Measurements from ENCODE around the gene MXRA7.
A peak's percentile ranks its signal among the peaks of the same experiment; 100 is the strongest.
"Not testable (repeated sequence)": the region's sequence is repeated elsewhere in the genome, so short reads cannot be mapped to it uniquely, and the experiment has no call there.

Gene MXRA7

DNA sequence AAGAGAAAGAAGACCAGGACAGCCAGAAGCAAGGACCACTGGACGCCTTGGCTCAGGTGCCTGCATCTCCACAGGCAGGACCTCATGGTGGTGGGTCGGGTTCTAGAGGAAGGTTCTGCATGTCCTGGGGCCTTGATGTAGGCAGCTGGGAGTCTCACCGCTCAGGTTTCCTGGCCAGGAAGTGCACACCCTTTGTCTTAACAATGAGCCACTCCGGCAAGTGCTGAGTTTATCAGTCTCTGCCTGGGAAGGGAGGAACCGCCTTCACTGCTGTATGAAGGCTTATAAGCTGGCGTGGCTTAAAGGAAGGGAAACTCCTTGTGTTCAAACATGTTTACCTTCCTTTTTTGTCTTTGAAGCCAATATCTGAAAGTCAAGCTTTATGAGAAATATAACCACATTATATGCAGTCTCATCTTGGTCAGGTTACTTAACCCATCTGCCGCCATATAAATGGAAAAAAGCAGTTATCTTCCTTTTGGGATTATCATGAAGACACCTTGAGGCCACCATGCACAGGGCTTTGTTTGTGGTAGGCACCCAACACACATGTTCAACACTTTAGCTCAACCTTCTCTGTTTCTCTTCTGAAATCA lies 67.1 kb downstream of the MXRA7 start, which contains the start of gene ST6GALNAC1:
TSS of gene ST6GALNAC1 (minus strand) at position 205 of the 596 bp plus-strand sequence. CDS start at position 86, 119 bp downstream.
- DNase-seq (ENCODE audit: low read depth in 2 of 2): no peak

DNA sequence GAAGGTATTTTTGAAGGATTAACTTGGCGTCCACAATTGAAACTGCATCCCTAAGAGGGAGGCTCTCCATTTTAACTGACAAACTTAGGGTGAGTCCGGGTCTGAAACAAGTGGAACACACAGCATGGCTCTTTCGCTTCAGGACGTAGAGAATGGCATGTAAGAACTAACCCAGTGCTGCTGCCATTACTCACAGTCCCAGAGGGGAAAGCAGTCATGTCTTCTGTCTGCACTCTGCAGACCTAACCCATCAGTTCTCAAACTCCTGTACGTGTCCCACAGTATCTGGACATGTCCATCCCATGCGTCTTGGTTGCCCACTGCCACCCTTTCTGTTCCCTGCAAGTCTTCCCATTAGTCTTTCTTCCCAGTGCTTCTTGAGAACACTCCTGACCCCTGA lies 67.8 kb downstream of the MXRA7 start:
- DNase-seq (ENCODE audit: low read depth in 2 of 2): no peak

DNA sequence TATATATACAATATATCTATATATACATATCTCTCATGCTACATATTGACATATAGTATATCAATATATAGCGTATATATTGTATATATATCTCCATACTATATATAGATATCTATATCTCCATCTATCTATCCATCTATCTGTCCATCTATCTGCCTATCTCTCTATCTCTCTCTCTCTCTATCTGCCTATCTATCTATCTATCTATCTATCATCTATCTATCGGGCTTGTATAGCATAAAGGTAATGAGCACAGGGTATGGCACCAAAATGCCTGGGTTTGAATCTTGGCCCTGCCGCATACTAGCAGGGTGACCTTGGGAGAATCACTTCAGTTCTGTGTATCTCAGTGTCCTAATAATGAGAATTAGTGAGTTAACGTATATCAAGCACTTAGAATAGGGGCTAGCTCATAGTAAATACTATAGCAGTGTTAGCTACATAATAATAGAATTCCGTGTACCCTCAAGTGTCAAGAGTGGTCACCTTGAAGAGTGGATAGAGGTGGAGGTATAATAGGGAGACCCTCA lies 68.7 kb downstream of the MXRA7 start:
- DNase-seq (ENCODE audit: low read depth in 2 of 2): no peak

GRCh38 chr17:76641501-76641900 lies 69.3 kb downstream of the MXRA7 start:
- DNase-seq (ENCODE audit: low read depth in 2 of 2): no peak

- no peak for DNase-seq (ENCODE audit: low read depth in 2 of 2)
Observed at GRCh38 chr17:76640550-76641380, 70.0 kb downstream of the MXRA7 start.

- no peak for DNase-seq (ENCODE audit: low read depth in 2 of 2)
Observed at GRCh38 chr17:76638263-76638662, 72.5 kb downstream of the MXRA7 start.

DNA sequence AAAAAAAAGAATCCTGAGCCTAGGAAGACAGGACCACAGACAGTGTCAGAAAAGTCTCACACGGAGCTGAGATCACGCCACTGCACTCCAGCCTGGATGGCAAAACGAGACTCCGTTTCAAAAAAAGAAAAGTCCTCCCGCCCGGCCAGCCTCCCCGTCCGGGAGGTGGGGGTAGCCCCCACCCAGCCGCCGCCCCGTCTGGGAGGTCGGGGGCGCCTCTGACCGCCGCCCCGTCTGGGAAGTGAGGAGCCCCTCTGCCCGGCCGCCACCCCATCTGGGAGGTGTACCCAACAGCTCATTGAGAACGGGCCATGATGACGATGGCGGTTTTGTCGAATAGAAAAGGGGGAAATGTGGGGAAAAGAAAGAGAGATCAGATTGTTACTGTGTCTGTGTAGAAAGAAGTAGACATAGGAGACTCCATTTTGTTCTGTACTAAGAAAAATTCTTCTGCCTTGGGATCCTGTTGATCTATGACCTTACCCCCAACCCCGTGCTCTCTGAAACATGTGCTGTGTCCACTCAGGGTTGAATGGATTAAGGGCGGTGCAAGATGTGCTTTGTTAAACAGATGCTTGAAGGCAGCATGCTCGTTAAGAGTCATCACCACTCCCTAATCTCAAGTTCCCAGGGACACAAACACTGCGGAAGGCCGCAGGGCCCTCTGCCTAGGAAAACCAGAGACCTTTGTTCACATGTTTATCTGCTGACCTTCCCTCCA lies 74.1 kb downstream of the MXRA7 start:
- not testable (repeated sequence) for DNase-seq (ENCODE audit: low read depth in 2 of 2)

- DNase-seq (ENCODE audit: low read depth in 2 of 2): no peak
Observed at GRCh38 chr17:76635659-76636360, 75.0 kb downstream of the MXRA7 start.

GRCh38 chr17:76635039-76635438 lies 75.7 kb downstream of the MXRA7 start:
- DNase-seq (ENCODE audit: low read depth in 2 of 2): no peak

DNA sequence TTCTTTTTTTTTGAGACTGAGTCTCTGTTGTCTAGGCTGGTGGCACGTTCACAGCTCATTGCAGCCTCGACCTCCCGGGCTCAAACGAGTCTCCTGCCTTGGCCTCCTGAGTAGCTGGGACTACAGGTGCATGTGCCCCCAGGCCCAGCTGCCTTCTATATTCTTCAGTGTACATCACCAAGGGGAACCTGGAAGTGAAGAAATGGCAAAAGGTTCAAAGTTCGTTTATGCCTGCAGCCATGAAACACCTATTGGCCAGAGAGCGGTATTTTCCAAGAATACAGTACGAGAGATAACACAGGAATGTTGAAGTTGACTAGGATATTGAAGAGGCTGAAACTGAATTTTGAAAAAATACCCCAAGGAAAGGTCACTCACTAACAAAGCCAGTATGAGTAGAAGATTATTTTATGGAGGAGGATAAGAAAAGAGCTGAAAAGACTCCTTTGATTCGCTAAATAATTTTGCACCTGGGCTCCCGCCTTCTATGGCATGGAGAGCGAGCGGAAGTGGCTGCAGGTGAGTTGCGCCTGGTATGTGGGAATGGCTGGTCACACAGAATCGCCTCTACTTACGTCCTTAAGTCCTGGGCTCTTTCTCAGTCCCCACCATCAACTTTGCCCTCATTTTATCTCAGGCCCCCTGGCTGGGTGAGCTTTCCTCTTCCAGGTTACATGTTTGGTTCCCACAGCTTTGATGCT lies 77.0 kb downstream of the MXRA7 start:
- DNase-seq (ENCODE audit: low read depth in 2 of 2): no peak

- peak in 1 of 2 donors; percentile 6 for DNase-seq (ENCODE audit: low read depth in 2 of 2)
Observed at GRCh38 chr17:76631821-76632565, 78.8 kb downstream of the MXRA7 start.

GRCh38 chr17:76630151-76630550 lies 80.6 kb downstream of the MXRA7 start:
- no peak for DNase-seq (ENCODE audit: low read depth in 2 of 2)

Measured in stimulated activated CD8-positive, alpha-beta memory T cell treated with anti-CD3 and anti-CD28 coated beads, Interleukin-2, amount 100 ng/mL, for 48 hours (primary cell).